ENCODE measurements around the gene CYFIP2. TPM values are rescaled to one million over a fixed set of nuclear protein-coding genes. Genes with fewer than 3 reads are reported as not detected.
A peak's percentile ranks its signal among the peaks of the same experiment; 100 is the strongest.

CYFIP2 gene
- total and polyA plus RNA-seq, 2 of the 13 experiments (the other 11 are each of a cell fraction or from before 2014, with no cell fraction given) = 22.6 to 30.3 TPM

DNA sequence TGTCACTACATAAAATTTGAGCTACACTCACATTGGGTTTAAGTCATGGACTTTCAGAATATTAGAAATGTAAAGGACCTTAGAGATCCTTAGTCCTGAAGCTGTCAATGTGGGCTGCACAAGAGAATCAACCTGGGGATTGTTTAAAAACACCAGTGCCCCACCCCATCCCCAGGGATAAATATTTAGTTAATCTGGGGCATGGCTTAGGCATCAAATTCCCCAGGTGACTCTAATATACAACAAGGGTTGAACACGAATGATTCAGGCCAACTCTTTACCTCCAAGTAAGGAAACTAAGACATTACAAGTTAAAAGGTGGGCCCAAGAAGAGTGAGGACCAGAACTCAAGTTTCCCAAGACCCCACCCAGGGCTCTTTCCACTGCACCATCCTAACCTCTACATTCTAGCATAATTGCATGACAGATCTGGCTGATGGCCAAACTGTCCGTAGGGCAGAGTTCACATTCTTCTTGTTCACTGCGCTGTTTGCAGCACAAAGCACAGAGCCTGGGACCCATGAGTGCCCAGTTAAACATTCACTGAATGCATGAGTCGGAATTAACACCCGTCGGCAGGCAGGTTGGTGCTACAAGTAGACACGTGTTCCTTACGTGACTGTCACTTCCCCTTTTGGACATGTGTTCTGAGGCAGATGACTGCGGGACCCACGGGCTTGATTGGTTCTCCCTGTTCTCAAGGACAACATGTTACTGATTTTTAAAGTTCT is 25.2 kb downstream of the CYFIP2 start (continued):
- TF ChIP-seq NFYB (CRISPR knock-in tag; IDR thresholded peaks at IDR 0.05) (peak; percentile 48), TBX2 (CRISPR knock-in tag; IDR thresholded peaks at IDR 0.05; ENCODE audit: borderline replicate concordance) (peak; percentile 99), ZNF230 (CRISPR knock-in tag; IDR thresholded peaks at IDR 0.05) (peak; percentile 82), ZNF570 (CRISPR knock-in tag; IDR thresholded peaks at IDR 0.05; ENCODE audit: borderline replicate concordance) (peak; percentile 31; the same call in 1 of the 2 replicates), IKZF4 (CRISPR knock-in tag; IDR thresholded peaks at IDR 0.05; ENCODE audit: borderline replicate concordance, low read depth, not compliant biosample characterization) (no peak), ADNP (CRISPR knock-in tag; IDR thresholded peaks at IDR 0.05) (no peak), RAD51 (IDR thresholded peaks at IDR 0.05; ENCODE audit: borderline replicate concordance) (peak; percentile 69), PAF1 (CRISPR knock-in tag; IDR thresholded peaks at IDR 0.05) (no peak), MTF1 (CRISPR knock-in tag; IDR thresholded peaks at IDR 0.05) (no peak), EP300 (IDR thresholded peaks at IDR 0.05; ENCODE audit: low read depth in 2 of 2, low read length in 2 of 2) (peak in 1 of 2 experiments; percentile 77; a peak in 2 of 4 replicates), EP300 (CRISPR knock-in tag; IDR thresholded peaks at IDR 0.05; ENCODE audit: borderline replicate concordance) (peak; percentile 86), ZKSCAN5 (CRISPR knock-in tag; IDR thresholded peaks at IDR 0.05) (0 out of 2 replicates have a peak, but pooled peaks have one; percentile 22), THAP7 (CRISPR knock-in tag; IDR thresholded peaks at IDR 0.05) (peak; percentile 57; the same call in 1 of the 2 replicates), ATF7-NPFF (CRISPR knock-in tag; IDR thresholded peaks at IDR 0.05; ENCODE audit: low read depth) (peak; percentile 35; the same call in 1 of the 2 replicates), SOX6 (IDR thresholded peaks at IDR 0.05) (no peak), SOX6 (CRISPR knock-in tag; IDR thresholded peaks at IDR 0.05) (peak; percentile 94), MXI1 (IDR thresholded peaks at IDR 0.05; ENCODE audit: borderline replicate concordance, low read depth, low read length) (peak; percentile 97), FIP1L1 (IDR thresholded peaks at IDR 0.05; ENCODE audit: borderline replicate concordance, insufficient read depth, low read depth, low read length) (no peak), KDM6A (CRISPR knock-in tag; IDR thresholded peaks at IDR 0.05; ENCODE audit: low read depth) (peak; percentile 83), ZNF160 (CRISPR knock-in tag; IDR thresholded peaks at IDR 0.05) (no peak), ZNF772 (CRISPR knock-in tag; IDR thresholded peaks at IDR 0.05) (peak; percentile 80; the same call in 1 of the 2 replicates), SP5 (CRISPR knock-in tag; IDR thresholded peaks at IDR 0.05; ENCODE audit: borderline replicate concordance, low read depth) (peak; percentile 66; the same call in 1 of the 2 replicates), REPIN1 (CRISPR knock-in tag; IDR thresholded peaks at IDR 0.05; ENCODE audit: borderline replicate concordance, low read depth) (peak; percentile 90), HMG20B (CRISPR knock-in tag; conservative IDR thresholded peaks at IDR 0.05) (peak; percentile 79)
- TF ChIP-seq, protein P1, sequence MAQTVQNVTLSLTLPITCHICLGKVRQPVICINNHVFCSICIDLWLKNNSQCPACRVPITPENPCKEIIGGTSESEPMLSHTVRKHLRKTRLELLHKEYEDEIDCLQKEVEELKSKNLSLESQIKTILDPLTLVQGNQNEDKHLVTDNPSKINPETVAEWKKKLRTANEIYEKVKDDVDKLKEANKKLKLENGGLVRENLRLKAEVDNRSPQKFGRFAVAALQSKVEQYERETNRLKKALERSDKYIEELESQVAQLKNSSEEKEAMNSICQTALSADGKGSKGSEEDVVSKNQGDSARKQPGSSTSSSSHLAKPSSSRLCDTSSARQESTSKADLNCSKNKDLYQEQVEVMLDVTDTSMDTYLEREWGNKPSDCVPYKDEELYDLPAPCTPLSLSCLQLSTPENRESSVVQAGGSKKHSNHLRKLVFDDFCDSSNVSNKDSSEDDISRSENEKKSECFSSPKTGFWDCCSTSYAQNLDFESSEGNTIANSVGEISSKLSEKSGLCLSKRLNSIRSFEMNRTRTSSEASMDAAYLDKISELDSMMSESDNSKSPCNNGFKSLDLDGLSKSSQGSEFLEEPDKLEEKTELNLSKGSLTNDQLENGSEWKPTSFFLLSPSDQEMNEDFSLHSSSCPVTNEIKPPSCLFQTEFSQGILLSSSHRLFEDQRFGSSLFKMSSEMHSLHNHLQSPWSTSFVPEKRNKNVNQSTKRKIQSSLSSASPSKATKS (CRISPR knock-in tag; IDR thresholded peaks at IDR 0.05) = no peak; the same call in 1 of the 2 replicates
- TF ChIP-seq, protein P2, sequence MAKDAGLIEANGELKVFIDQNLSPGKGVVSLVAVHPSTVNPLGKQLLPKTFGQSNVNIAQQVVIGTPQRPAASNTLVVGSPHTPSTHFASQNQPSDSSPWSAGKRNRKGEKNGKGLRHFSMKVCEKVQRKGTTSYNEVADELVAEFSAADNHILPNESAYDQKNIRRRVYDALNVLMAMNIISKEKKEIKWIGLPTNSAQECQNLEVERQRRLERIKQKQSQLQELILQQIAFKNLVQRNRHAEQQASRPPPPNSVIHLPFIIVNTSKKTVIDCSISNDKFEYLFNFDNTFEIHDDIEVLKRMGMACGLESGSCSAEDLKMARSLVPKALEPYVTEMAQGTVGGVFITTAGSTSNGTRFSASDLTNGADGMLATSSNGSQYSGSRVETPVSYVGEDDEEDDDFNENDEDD (CRISPR knock-in tag; IDR thresholded peaks at IDR 0.05; ENCODE audit: borderline replicate concordance) = peak; percentile 95
- TF ChIP-seq, protein P3, sequence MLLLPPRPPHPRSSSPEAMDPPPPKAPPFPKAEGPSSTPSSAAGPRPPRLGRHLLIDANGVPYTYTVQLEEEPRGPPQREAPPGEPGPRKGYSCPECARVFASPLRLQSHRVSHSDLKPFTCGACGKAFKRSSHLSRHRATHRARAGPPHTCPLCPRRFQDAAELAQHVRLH (CRISPR knock-in tag; IDR thresholded peaks at IDR 0.05; ENCODE audit: borderline replicate concordance, low read depth) = peak; percentile 97; the same call in 1 of the 2 replicates
